ENCODE measurements around the gene KCNH1.

DNA sequence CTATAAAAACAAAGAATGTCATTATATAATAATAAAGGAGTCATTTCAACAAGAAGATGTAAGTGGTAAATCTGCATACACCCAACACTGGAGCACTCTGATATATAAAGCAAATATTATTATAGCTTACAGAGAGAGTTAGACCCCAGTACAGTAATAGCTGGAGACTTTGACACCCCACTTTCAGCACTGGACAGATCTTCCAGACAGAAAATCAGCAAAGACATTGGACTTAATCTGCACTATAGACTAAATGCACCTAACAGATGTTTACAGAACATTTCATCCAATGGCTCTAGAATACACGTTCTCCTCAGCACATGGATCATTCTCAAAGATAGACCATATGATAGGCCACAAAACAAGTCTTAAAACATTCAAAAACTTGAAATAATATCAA is 20.0 kb upstream of the KCNH1 start:
- TF ChIP-seq FOXA1 (IDR thresholded peaks at IDR 0.05) (no peak), RAD21 (IDR thresholded peaks at IDR 0.05) (no peak), JUND (IDR thresholded peaks at IDR 0.05) (no peak), HNF4G (IDR thresholded peaks at IDR 0.05) (no peak), RXRA (IDR thresholded peaks at IDR 0.05) (no peak), GABPA (IDR thresholded peaks at IDR 0.05 in 1 of 2, conservative IDR thresholded peaks at IDR 0.05 in 1 of 2) (no peak), SP1 (IDR thresholded peaks at IDR 0.05) (no peak)
- TF ChIP-seq, protein P1, sequence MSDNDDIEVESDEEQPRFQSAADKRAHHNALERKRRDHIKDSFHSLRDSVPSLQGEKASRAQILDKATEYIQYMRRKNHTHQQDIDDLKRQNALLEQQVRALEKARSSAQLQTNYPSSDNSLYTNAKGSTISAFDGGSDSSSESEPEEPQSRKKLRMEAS (IDR thresholded peaks at IDR 0.05), result no peak
- TF ChIP-seq, protein P2, sequence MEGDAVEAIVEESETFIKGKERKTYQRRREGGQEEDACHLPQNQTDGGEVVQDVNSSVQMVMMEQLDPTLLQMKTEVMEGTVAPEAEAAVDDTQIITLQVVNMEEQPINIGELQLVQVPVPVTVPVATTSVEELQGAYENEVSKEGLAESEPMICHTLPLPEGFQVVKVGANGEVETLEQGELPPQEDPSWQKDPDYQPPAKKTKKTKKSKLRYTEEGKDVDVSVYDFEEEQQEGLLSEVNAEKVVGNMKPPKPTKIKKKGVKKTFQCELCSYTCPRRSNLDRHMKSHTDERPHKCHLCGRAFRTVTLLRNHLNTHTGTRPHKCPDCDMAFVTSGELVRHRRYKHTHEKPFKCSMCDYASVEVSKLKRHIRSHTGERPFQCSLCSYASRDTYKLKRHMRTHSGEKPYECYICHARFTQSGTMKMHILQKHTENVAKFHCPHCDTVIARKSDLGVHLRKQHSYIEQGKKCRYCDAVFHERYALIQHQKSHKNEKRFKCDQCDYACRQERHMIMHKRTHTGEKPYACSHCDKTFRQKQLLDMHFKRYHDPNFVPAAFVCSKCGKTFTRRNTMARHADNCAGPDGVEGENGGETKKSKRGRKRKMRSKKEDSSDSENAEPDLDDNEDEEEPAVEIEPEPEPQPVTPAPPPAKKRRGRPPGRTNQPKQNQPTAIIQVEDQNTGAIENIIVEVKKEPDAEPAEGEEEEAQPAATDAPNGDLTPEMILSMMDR (IDR thresholded peaks at IDR 0.05; ENCODE audit: low read depth, low read length, missing input control), result no peak
- TF ChIP-seq, protein P3, sequence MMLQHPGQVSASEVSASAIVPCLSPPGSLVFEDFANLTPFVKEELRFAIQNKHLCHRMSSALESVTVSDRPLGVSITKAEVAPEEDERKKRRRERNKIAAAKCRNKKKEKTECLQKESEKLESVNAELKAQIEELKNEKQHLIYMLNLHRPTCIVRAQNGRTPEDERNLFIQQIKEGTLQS (IDR thresholded peaks at IDR 0.05), result no peak
